Pulmonary artery endothelial cell (primary cell): Measurements from ENCODE around the gene C1orf146. TPM values are rescaled to one million over a fixed set of nuclear protein-coding genes. Genes with fewer than 3 reads are reported as not detected.
"Not testable (repeated sequence)": the region's sequence is repeated elsewhere in the genome, so short reads cannot be mapped to it uniquely, and the experiment has no call there.

Experiments used
- DNase-seq: peaks from one replicate; pipeline ENCODE4 v3.0.0-alpha.2; 2011; ENCODE audit warnings: low read depth, low spot score
- total RNA-seq: library from RNA; depleted of rRNA; stranded (reverse); fragments of >200 nt; gene quantifications from 2 replicates; pipeline ENCODE4 v1.2.3, GENCODE V29; 2014

Gene C1orf146
- total RNA-seq, result not detected in 2 replicates

- DNase-seq, result no peak
Measured at GRCh38 chr1:92217721-92218120, at the start of gene C1orf146. C1orf146 (plus strand) TSS chr1:92217915; CDS start chr1:92231421, 13,506 bp downstream.

DNA sequence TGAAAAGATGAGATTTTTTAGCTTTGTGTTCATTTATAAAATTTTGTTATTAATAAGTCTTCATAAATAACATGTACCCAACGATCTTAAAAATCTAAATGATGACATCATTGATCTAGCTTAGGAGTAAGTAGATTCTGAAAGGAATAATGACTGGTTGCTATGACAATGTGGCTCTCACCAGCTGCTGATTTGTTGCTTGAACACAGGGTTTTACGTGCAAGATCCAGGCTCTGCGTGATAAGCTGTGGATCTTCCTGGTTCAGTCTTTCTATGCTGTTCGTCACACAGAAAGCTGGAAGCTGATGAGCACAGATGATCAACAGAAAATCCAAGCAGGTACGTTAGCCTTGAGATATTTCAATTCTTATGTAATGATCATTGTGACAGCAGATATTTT, 49.1 kb upstream of the C1orf146 start:
- DNase-seq, result no peak

GRCh38 chr1:92169214-92170005, 48.3 kb upstream of the C1orf146 start:
- no peak for DNase-seq

DNA sequence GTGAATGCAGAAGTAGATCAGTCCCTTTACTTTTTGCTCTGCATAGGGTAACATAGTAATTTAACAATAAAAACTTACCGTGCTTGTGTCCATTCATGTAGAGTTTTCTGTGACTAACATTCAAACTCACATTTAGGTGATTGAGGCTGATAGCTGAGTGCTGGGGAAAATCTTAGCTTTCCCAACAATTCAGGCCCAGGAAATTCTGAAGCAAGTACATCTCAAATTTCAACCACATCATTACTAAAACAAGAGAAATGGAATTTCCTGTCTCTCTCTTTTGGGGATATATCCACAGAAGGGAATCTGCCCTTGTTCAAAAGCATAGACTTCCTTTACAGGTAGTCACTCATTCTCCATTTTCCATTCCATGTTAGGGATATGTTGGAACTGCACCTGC, 33.1 kb upstream of the C1orf146 start:
- no peak for DNase-seq

DNA sequence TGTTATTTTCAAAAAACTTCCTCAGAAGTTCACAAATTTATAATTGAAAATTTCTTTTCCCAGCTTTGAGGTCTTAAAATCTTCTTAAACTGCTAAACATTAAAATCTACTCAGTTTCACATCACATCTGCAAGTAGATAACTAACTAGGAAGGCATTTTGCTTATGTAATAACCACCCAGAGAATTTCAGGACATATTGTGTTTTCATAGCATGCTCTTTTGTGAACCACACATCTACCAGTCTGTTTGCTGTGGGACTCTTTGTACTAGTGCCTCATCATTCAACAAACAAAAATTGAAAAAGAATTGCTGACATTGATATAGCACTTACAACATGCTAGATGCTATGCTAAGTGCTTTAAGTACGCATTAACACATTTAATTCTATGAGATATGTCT, 31.6 kb upstream of the C1orf146 start:
- no peak for DNase-seq

- no peak for DNase-seq
Measured at GRCh38 chr1:92188436-92189255, 29.1 kb upstream of the C1orf146 start.

DNA sequence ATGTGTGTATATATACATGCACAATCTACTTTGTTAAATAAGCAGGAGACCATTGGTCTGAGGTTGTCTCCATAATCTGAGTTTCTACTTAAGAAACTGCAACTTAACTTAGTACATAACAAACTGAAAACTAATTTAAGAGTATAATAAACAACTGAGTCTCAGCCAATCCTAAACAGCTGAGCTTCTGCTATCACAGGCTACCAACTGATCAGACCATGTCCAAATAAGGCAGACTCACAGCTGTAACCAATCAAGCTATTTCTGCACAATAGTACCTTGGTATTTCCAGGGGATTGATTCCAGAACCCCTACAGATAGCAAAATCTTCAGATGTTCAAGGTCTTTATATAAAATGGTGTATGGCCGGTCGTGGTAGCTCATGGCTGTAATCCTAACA, 26.0 kb upstream of the C1orf146 start:
- no peak for DNase-seq

DNA sequence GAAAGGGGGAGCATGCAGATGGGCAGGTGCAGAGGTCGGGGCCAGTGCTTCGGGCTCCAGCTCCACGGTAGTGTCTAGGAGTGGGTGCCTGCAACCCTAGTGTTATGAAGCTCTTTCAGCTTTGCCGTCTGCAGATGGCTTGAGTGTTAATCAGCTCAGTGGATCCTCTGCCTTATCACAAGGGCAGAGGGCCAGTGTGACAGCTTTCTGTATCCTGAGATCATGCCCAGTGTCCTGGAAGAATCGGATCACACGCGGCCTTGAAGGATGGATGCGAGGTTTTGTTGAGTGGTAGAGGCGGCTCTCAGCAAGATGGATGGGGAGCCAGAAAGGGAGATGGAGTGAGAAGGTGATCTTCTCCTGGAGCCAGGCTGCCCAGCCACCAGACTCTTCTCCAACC, 25.5 kb upstream of the C1orf146 start:
- no peak for DNase-seq

DNA sequence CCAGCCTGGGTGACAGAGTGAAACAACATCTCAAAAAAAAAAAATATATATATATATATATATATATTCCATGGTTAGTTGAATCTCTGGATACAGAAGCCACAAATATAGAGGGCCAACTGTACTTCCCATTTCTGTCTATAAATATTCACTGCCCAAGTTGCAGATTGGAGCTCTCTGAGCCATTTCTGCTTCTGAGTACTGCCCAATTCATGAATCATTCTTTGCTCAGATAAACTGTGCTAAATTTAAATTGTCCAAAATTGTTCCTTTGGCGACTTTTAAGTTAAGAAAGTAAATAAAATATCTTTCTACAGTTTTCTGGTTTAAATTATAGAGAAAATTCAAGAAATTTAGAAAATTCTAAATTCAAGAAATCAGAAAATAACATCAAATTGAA, 23.2 kb upstream of the C1orf146 start:
- DNase-seq, result no peak

DNA sequence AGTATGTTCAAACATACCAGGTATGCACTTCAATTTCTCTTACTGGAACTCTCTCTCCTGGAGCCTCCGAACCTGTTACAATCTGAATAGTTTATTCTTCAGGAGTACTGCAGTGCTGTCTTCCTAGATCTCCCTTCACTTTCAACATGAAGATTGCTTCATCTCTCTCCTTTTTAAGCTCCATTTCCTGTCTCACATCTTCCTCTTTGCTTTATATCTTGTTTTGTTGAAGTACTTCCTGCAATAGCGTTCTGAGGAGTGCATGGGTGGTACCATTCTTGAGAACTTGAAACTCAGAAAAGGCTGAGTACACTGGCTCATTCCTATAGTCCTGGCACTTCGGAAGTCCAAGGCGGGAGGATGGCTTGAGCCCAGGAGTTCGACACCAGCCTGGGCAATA, 15.7 kb upstream of the C1orf146 start:
- DNase-seq, result no peak

DNA sequence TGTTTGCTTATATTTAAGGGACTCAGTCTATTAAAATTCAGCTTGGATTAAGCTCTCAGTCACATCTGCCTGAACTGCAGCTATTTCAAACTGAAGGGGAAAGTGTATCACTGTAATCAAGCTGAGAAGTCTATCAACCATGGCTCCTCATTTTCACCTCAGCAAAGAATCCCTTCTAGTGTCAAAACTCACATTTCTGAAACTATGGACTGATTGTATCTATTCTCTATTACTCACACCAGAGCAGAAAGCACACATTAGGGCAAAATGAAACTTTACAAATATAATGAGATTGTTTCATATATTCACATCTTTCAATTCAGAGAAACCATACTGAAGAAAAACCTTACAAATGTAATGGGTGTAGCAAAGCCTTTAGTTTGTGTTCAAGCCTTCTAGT, 14.6 kb upstream of the C1orf146 start:
- DNase-seq, result no peak

DNA sequence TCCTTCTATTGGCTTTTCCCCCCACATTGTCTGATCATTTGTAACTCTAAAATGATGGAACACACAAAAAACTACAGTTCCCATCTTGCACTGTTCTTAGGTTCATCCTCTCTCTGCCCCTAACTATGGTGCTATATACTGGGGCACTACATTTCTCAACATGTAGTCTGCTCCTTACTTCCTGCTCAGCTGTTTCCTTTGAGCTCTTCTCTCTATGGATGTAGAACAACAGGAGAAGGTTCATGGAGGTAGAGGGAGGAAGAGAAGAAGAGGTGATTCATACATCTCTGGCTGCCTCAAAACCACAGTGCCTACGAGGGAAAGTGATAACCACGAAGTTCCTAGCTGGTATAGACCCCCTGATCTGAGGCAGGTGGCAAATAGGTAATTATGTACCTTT, 7.0 kb upstream of the C1orf146 start:
- DNase-seq, result no peak

DNA sequence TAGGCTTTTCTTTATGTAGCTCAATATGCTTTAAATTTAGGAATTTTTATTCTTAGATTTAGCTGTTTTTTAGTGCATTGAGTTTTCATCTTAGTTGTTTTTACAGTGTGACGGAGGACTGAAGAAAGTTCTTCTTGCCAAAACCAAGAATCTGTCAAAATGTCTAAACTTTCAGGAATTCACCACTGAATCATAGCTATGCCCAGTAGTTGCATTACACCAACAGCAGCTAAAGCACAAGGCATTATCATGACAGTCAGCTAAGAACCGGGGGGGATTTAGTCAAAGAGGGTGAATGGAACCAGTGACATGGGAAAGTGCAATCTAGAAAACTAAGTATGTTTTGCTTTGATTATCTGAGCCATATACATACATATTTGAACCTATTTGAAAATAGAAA, 6.5 kb upstream of the C1orf146 start:
- no peak for DNase-seq

DNA sequence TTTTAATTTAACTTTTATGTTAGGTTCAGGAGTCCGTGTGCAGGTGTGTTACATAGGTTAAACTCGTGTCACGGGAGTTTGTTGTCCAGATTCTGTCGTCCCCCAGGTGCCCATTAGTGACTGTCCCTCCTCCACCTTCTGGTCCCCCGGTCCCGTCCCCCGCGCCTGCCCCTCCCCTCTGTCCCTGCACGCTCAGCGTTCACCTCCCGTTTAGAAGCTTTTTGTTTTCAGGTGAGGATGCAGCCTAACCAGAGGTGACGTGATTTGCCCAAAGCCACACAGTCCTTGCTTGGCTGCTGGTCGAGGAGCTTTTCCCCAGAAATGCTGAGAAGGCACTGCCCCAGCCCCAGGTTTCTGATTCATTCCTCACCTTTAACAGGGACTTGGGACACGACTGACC, 844 bp downstream of the C1orf146 start:
- DNase-seq, result no peak

- DNase-seq, result no peak
Measured at GRCh38 chr1:92219028-92219427, 1.3 kb downstream of the C1orf146 start.

GRCh38 chr1:92228401-92228800, 10.7 kb downstream of the C1orf146 start:
- no peak for DNase-seq

GRCh38 chr1:92230736-92231135, 13.0 kb downstream of the C1orf146 start:
- no peak for DNase-seq

- DNase-seq, result no peak
Measured at GRCh38 chr1:92240034-92240433, 22.3 kb downstream of the C1orf146 start.

GRCh38 chr1:92244376-92244775, 26.7 kb downstream of the C1orf146 start:
- DNase-seq, result no peak

DNA sequence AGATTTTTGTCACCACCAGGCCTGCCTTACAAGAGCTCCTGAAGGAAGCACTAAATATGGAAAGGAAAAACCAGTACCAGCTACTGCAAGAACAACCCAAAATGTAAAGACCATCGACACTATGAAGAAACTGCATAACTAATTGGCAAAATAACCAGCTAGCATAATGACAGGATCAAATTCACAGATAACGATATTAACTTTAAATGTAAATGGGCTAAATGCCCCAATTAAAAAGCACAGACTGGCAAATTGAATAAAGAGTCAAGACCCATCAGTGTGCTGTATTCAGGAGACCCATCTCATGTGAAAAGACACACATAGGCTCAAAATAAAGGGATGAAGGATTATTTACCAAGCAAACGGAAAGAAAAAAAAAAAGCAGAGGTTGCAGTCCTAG, 37.0 kb downstream of the C1orf146 start:
- DNase-seq, result not testable (repeated sequence)

- DNase-seq, result no peak
Measured at GRCh38 chr1:92259350-92259749, 41.6 kb downstream of the C1orf146 start.

- no peak for DNase-seq
Measured at GRCh38 chr1:92262516-92262915, 44.8 kb downstream of the C1orf146 start.

- DNase-seq, result no peak
Measured at GRCh38 chr1:92273039-92273438, 55.3 kb downstream of the C1orf146 start.
